Limb (tissue), 2 donors: ENCODE measurements around the gene TAPT1.

Experiments
- DNase-seq, 2 donors: peaks; one replicate each; pipeline ENCODE4 v3.0.0-alpha.2; 2016; ENCODE audit errors: extremely low spot score in 2 of 2

TAPT1 gene

DNA sequence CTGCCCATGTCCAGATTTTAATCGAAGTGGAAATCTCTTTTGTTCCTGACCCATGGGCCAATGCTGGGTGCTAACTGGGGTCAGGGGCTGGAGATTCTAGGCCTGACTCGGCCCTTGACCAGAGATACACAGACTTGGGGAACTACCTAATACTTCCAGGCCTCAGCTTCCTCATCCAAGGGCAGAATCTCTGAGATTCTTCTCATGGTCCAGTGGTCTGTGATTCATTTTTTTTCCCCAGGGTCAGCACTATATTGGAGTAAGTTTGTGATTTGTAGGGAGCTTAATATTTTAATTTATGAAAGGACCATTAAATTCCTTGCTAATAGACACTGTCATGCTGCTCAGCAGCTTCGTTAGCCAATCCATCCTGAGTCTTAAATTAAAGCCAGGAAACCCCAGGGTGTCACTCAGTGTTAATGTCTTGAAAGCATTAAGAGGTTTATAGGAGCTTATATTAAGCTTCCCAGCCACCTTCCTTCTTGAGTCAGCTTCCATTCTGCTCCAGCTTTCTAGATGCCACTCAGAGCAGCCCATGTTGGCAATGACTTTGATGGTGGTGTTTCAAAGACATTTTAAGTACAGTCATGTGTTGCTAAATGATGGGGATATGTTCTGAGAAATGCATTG lies 115.5 kb downstream of the TAPT1 start:
- DNase-seq, result no peak
